ENCODE results near the gene NFIA.

NFIA gene

DNA sequence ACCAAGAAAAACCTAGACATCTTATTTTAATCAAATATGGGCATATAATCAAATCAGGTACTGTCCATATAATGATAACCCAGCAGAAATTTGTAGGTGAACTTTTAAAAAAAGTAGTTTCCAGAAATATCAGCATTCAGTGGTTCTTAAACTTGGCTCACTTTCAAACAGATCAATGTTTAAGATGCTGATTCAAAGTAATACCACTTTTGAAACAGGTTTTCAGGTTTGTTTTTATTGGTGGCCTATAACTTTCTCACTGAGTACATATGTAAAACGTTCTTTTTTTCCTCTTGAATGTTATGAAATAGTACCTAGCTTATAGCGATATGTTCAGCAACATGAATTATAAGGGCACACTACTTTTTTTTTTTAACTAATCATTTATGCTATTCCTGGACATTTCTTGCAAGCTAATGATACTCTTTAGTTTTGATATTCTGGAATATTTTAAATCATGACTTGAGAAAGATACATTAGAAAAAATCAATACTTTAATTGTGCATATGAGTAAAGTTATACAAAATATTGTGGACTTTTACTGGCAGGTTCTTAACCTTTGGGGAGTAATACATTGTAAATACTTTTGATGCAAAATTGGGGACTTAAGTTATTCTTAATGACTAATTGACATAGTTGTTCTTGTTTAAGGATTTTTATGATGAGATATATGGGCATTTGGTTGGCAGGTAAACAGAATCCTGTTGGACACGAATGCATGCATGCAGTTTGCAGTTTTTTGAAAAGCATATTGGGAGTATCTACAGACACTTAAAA lies 3.0 kb downstream of the NFIA start:
- H3K9ac ChIP-seq (ENCODE audit: insufficient read length): peak overlapping the region; percentile 71
- DNase-seq (ENCODE audit: low read depth, low spot score): no peak
- peaks cover 26% of the 10 kb centered on the region for H3K36me3 ChIP-seq (ENCODE audit: insufficient read depth, low read length)
- peak overlapping the region; percentile 90; the same call in 1 of the 2 replicates for H3K4me3 ChIP-seq
- no peak overlapping the region for H3K27ac ChIP-seq
- H3K9me3 ChIP-seq (ENCODE audit: low read depth, low read length): no peaks in the 10 kb centered on the region
- TF ChIP-seq FOXP2 (optimal IDR thresholded peaks at IDR 0.05; ENCODE audit: control extremely low read depth, extremely low read length, insufficient read depth): no peak
- TF ChIP-seq POLR2AphosphoS5 (IDR thresholded peaks at IDR 0.05; ENCODE audit: borderline replicate concordance, low read depth, low read length): no peak
- no peak for TF ChIP-seq EZH2 (IDR thresholded peaks at IDR 0.05)

DNA sequence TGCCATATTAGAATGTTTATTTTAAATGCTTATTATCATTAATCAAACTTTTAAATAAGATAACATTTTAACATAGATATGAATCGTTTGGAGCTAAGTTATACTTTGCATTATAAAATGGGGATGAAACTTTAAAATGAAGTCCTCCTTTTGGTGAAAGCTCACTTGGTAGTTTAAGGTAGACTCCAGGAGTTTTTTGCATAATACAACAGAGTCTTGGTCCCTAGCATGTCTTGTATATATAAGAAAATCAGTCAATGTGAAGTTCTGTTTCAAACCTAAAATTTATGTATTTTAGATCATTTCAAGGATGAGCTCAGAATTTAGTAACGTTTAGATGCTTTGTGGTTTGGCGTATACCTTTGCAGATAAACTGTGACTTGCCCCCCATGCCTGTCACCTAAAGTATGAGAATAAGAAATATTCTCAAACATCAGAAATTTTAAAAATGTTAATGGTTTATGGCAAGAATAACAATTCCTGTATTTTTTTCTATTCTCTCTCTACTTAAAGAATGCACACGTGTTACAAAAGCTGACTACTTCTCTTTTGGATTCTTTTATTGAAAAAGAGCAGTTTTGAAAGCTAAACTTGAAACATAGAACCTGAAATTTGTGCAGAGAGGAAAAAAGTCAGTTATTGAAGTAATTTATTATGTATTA lies 3.8 kb downstream of the NFIA start:
- DNase-seq (ENCODE audit: low read depth, low spot score): no peak
- TF ChIP-seq FOXP2 (optimal IDR thresholded peaks at IDR 0.05; ENCODE audit: control extremely low read depth, extremely low read length, insufficient read depth) (no peak), EZH2 (IDR thresholded peaks at IDR 0.05) (no peak), POLR2AphosphoS5 (IDR thresholded peaks at IDR 0.05; ENCODE audit: borderline replicate concordance, low read depth, low read length) (no peak)
- Histone ChIP-seq H3K27ac (no peak overlapping the region), H3K36me3 (ENCODE audit: insufficient read depth, low read length) (peaks cover 29% of the 10 kb centered on the region), H3K4me3 (no peak overlapping the region), H3K9me3 (ENCODE audit: low read depth, low read length) (no peaks in the 10 kb centered on the region), H3K9ac (ENCODE audit: insufficient read length) (peak overlapping the region; percentile 11)

DNA sequence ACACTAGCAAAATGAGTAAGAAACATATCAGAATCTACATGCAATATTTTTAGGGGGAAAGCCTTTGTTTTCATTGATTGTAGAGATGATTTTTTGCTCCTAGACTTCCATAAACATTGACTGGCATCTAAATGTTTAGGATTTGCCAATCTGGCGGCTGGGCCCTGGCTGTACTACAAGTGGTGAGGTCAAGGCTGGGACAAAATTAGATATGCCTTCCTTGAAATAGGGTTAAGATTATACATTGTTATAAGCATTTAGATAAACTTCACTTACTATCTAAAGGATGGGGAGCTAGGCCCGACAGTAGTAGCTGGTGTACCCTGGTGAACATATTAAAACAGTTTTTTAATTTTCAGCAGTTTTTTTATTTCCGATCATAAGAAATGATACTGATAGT lies 5.2 kb downstream of the NFIA start:
- no peak for DNase-seq (ENCODE audit: low read depth, low spot score)
- H3K4me3 ChIP-seq: no peak overlapping the region
- peaks cover 29% of the 10 kb centered on the region for H3K36me3 ChIP-seq (ENCODE audit: insufficient read depth, low read length)
- H3K9ac ChIP-seq (ENCODE audit: insufficient read length): no peak overlapping the region
- no peaks in the 10 kb centered on the region for H3K9me3 ChIP-seq (ENCODE audit: low read depth, low read length)
- TF ChIP-seq EZH2 (IDR thresholded peaks at IDR 0.05) (no peak), FOXP2 (optimal IDR thresholded peaks at IDR 0.05; ENCODE audit: control extremely low read depth, extremely low read length, insufficient read depth) (no peak), POLR2AphosphoS5 (IDR thresholded peaks at IDR 0.05; ENCODE audit: borderline replicate concordance, low read depth, low read length) (no peak)
- no peak overlapping the region for H3K27ac ChIP-seq

DNA sequence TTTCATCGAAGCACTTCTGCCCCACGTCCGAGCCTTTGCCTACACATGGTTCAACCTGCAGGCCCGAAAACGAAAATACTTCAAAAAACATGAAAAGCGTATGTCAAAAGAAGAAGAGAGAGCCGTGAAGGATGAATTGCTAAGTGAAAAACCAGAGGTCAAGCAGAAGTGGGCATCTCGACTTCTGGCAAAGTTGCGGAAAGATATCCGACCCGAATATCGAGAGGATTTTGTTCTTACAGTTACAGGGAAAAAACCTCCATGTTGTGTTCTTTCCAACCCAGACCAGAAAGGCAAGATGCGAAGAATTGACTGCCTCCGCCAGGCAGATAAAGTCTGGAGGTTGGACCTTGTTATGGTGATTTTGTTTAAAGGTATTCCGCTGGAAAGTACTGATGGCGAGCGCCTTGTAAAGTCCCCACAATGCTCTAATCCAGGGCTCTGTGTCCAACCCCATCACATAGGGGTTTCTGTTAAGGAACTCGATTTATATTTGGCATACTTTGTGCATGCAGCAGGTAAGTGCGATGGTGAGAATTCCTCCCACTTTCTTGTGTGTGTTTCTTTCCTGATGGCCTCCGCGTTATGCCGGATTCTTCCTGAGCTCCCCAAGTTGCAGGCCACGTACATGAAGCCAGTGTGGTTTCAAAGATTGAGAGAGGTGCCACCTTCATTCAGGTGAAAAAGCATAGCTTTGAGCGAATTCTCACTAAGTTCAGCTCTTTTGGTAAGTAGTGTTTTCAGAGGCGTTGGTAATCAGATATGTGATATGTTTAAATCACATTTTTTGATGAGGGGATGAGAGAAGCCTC lies 6.0 kb downstream of the NFIA start:
- TF ChIP-seq EZH2 (IDR thresholded peaks at IDR 0.05) (no peak), POLR2AphosphoS5 (IDR thresholded peaks at IDR 0.05; ENCODE audit: borderline replicate concordance, low read depth, low read length) (no peak), FOXP2 (optimal IDR thresholded peaks at IDR 0.05; ENCODE audit: control extremely low read depth, extremely low read length, insufficient read depth) (no peak)
- Histone ChIP-seq H3K27ac (no peak overlapping the region), H3K4me3 (no peak overlapping the region), H3K9me3 (ENCODE audit: low read depth, low read length) (no peaks in the 10 kb centered on the region), H3K9ac (ENCODE audit: insufficient read length) (no peak overlapping the region), H3K36me3 (ENCODE audit: insufficient read depth, low read length) (peaks cover 29% of the 10 kb centered on the region)
- no peak for DNase-seq (ENCODE audit: low read depth, low spot score)

DNA sequence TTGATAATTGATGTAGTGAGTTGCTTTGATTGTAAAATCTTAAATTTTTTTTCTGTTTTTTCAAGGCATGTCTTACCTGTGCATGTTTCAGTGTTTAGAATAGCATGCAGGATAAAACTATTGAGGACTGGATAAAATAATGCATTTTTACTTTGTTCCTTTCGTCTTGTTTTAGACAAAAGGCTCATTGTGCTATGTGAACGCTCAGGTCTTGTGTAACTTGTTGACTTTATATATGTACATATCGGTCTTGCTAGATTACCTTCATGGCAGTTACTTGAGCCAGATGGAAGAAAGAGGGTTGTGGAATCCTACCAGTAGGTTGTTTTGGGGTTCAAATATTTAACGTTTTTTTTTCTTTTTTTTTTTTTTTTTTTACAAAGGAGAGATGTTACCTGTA lies 7.0 kb downstream of the NFIA start:
- DNase-seq (ENCODE audit: low read depth, low spot score): no peak
- Histone ChIP-seq H3K9me3 (ENCODE audit: low read depth, low read length) (no peaks in the 10 kb centered on the region), H3K27ac (no peak overlapping the region), H3K4me3 (no peak overlapping the region), H3K36me3 (ENCODE audit: insufficient read depth, low read length) (peaks cover 29% of the 10 kb centered on the region), H3K9ac (ENCODE audit: insufficient read length) (no peak overlapping the region)
- TF ChIP-seq EZH2 (IDR thresholded peaks at IDR 0.05) (no peak), POLR2AphosphoS5 (IDR thresholded peaks at IDR 0.05; ENCODE audit: borderline replicate concordance, low read depth, low read length) (no peak), FOXP2 (optimal IDR thresholded peaks at IDR 0.05; ENCODE audit: control extremely low read depth, extremely low read length, insufficient read depth) (no peak)

DNA sequence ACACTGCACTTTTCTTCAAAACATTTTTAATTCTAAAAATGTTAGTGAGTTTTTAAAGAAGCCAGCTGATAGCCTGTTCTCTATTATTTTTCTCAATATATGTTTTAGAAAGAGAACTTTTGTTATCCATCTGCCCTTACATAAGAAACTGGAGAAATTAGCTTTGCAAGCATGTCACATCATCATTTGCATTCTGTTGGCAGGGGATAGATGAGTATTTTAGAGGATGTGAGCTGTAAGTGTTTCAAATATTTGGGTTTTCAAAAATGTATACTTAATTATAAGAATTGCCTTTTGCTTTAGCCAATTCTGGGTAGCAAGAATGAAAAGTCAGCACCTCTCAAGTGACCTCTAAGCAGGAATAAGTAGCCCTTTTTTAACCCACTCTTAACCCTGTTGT lies 7.4 kb downstream of the NFIA start:
- TF ChIP-seq POLR2AphosphoS5 (IDR thresholded peaks at IDR 0.05; ENCODE audit: borderline replicate concordance, low read depth, low read length) (no peak), FOXP2 (optimal IDR thresholded peaks at IDR 0.05; ENCODE audit: control extremely low read depth, extremely low read length, insufficient read depth) (no peak), EZH2 (IDR thresholded peaks at IDR 0.05) (no peak)
- H3K4me3 ChIP-seq: no peak overlapping the region
- no peak for DNase-seq (ENCODE audit: low read depth, low spot score)
- H3K27ac ChIP-seq: no peak overlapping the region
- H3K9ac ChIP-seq (ENCODE audit: insufficient read length): no peak overlapping the region
- H3K9me3 ChIP-seq (ENCODE audit: low read depth, low read length): no peaks in the 10 kb centered on the region
- H3K36me3 ChIP-seq (ENCODE audit: insufficient read depth, low read length): peaks cover 29% of the 10 kb centered on the region

DNA sequence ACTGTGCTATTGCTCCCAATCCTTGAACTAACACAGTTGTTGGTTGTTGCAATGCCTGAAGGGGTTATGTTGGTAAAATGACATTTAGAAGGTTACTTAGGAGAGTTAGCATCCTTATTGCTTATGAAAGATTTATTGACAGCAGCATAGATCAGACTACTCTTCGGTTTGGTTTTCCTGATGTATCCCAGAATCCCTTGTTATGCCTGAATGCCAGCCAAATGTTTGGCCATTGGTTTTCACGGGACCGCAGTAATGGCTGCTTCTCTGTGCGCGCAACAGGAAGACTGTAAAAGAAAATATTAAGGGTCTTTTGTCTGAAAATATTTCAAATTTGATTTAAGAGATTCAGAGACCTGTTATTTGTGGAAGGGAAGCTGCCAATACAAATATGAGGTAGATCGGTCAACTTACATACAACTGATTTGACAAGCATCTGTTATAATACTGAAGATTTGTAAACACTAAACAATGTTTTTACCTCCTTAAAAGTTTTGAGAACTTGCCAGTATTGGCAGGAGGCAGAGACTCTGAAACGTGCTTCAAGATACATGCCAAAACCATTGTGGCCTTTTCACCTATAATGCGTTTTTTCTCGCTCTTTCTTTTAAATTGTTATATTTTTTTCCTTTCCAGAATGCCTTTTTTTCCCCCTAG lies 8.3 kb downstream of the NFIA start:
- H3K27ac ChIP-seq: no peak overlapping the region; the same call in 1 of the 2 replicates
- H3K9ac ChIP-seq (ENCODE audit: insufficient read length): no peak overlapping the region
- TF ChIP-seq FOXP2 (optimal IDR thresholded peaks at IDR 0.05; ENCODE audit: control extremely low read depth, extremely low read length, insufficient read depth) (no peak), POLR2AphosphoS5 (IDR thresholded peaks at IDR 0.05; ENCODE audit: borderline replicate concordance, low read depth, low read length) (no peak), EZH2 (IDR thresholded peaks at IDR 0.05) (no peak)
- H3K36me3 ChIP-seq (ENCODE audit: insufficient read depth, low read length): peaks cover 29% of the 10 kb centered on the region
- no peak overlapping the region for H3K4me3 ChIP-seq
- no peaks in the 10 kb centered on the region for H3K9me3 ChIP-seq (ENCODE audit: low read depth, low read length)
- DNase-seq (ENCODE audit: low read depth, low spot score): no peak
